ENCODE data around the gene COL16A1.
A peak's percentile ranks its signal among the peaks of the same experiment; 100 is the strongest.

The COL16A1 gene

GRCh38 chr1:31648190-31648589, 55.6 kb downstream of the COL16A1 start:
- no peak for DNase-seq (ENCODE audit: low read depth in 2 of 2)

GRCh38 chr1:31647106-31647505, 56.7 kb downstream of the COL16A1 start:
- DNase-seq (ENCODE audit: low read depth in 2 of 2) = no peak

- DNase-seq (ENCODE audit: low read depth in 2 of 2) = no peak
These were observed 57.4 kb downstream of the COL16A1 start for GRCh38 chr1:31646259-31646960.

- DNase-seq (ENCODE audit: low read depth in 2 of 2) = no peak
These were observed 58.6 kb downstream of the COL16A1 start for GRCh38 chr1:31645274-31645568.

GRCh38 chr1:31644560-31645273, 59.1 kb downstream of the COL16A1 start, which contains the start of gene PEF1:
Gene PEF1 (minus strand): TSS chr1:31644876. CDS start chr1:31644864, 12 bp downstream.
- peak; percentile 99 for DNase-seq (ENCODE audit: low read depth in 2 of 2)

- DNase-seq (ENCODE audit: low read depth in 2 of 2) = no peak
These were observed 59.7 kb downstream of the COL16A1 start for GRCh38 chr1:31643976-31644559.

GRCh38 chr1:31642897-31643296, 60.9 kb downstream of the COL16A1 start:
- DNase-seq (ENCODE audit: low read depth in 2 of 2) = no peak

GRCh38 chr1:31642366-31642765, 61.5 kb downstream of the COL16A1 start:
- no peak for DNase-seq (ENCODE audit: low read depth in 2 of 2)

GRCh38 chr1:31640964-31641363, 62.9 kb downstream of the COL16A1 start:
- DNase-seq (ENCODE audit: low read depth in 2 of 2) = no peak

GRCh38 chr1:31640179-31640578, 63.6 kb downstream of the COL16A1 start:
- no peak for DNase-seq (ENCODE audit: low read depth in 2 of 2)

- DNase-seq (ENCODE audit: low read depth in 2 of 2) = no peak
These were observed 64.3 kb downstream of the COL16A1 start for GRCh38 chr1:31639543-31639942.

- DNase-seq (ENCODE audit: low read depth in 2 of 2) = no peak
These were observed 65.7 kb downstream of the COL16A1 start for GRCh38 chr1:31637915-31638673.

- DNase-seq (ENCODE audit: low read depth in 2 of 2) = peak in 1 of 2 donors; percentile 29
These were observed 70.7 kb downstream of the COL16A1 start for GRCh38 chr1:31633117-31633516.

GRCh38 chr1:31632649-31633048, 71.2 kb downstream of the COL16A1 start:
- DNase-seq (ENCODE audit: low read depth in 2 of 2) = no peak

GRCh38 chr1:31628931-31629556, 74.8 kb downstream of the COL16A1 start:
- DNase-seq (ENCODE audit: low read depth in 2 of 2) = no peak

GRCh38 chr1:31627930-31628559, 75.8 kb downstream of the COL16A1 start:
- no peak for DNase-seq (ENCODE audit: low read depth in 2 of 2)

- DNase-seq (ENCODE audit: low read depth in 2 of 2) = no peak
These were observed 76.4 kb downstream of the COL16A1 start for GRCh38 chr1:31627301-31627929.

- no peak for DNase-seq (ENCODE audit: low read depth in 2 of 2)
These were observed 77.3 kb downstream of the COL16A1 start for GRCh38 chr1:31626223-31627207.

GRCh38 chr1:31625561-31626222, 78.1 kb downstream of the COL16A1 start:
- DNase-seq (ENCODE audit: low read depth in 2 of 2) = no peak
